Astrocyte of the spinal cord (primary cell): ENCODE results near the gene PTGDS.

Experiments used
- DNase-seq: peaks from one replicate; pipeline ENCODE4 v3.0.0; 2011; ENCODE audit warnings: low read depth, low spot score
- H3K4me3 ChIP-seq: 2 replicates; pipeline ENCODE4 v1.5.1; 2011; ENCODE audit warnings: low read depth, mild to moderate bottlenecking, low read length, moderate library complexity
- in situ Hi-C: cut with HindIII; loops from 2 replicates; pipeline ENCODE4 v1.10.0; 2017; ENCODE audit warnings: low sequenced_read_pairs
- TF ChIP-seq, protein P1 (sequence below): IDR thresholded peaks from 2 replicates; pipeline ENCODE4 v1.5.1; 2012; ENCODE audit warnings: low read depth, mild to moderate bottlenecking, low read length, inconsistent platforms

The PTGDS gene

DNA sequence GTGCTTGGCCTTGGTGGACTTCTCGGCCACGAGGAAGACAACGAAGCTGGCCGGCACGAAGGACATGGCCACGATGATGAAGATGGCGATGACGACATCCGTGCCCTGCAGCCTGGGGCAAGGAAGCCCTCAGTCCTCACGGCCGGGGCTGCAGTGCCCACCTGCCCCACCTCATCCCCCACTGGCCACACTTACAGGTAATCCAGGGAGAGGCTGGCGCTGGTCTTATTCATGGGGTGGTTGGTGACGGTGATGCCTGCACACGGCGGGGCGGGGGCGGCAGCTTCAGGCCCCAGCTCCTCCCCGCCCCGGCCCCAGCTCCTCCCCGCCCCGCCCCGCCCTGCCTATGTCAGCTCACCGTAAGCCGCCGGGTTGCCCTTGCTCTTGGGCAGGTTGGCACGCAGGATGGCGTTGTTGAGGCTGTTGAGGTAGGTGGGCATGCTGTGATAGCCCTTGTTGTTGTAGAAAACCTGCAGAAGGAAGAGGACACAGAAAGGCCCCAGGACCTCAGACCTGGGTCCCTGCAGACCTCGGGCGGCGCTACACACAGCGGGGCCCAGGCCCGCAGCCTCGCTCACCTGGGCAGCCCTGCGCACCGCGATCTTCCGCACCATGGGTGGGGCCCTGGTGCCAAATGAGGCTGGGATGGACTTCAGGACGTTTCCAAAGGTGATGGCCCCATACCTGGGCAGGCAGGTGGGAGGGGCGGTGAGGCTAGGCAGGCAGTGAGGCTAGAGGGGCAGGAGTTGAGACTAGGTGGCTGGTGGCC, 34.8 kb downstream of the PTGDS start:
- TF ChIP-seq, protein P1, sequence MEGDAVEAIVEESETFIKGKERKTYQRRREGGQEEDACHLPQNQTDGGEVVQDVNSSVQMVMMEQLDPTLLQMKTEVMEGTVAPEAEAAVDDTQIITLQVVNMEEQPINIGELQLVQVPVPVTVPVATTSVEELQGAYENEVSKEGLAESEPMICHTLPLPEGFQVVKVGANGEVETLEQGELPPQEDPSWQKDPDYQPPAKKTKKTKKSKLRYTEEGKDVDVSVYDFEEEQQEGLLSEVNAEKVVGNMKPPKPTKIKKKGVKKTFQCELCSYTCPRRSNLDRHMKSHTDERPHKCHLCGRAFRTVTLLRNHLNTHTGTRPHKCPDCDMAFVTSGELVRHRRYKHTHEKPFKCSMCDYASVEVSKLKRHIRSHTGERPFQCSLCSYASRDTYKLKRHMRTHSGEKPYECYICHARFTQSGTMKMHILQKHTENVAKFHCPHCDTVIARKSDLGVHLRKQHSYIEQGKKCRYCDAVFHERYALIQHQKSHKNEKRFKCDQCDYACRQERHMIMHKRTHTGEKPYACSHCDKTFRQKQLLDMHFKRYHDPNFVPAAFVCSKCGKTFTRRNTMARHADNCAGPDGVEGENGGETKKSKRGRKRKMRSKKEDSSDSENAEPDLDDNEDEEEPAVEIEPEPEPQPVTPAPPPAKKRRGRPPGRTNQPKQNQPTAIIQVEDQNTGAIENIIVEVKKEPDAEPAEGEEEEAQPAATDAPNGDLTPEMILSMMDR, result no peak
- H3K4me3 ChIP-seq, result no peak overlapping the region
- in situ Hi-C loops, result no loop called here
- no peak for DNase-seq

DNA sequence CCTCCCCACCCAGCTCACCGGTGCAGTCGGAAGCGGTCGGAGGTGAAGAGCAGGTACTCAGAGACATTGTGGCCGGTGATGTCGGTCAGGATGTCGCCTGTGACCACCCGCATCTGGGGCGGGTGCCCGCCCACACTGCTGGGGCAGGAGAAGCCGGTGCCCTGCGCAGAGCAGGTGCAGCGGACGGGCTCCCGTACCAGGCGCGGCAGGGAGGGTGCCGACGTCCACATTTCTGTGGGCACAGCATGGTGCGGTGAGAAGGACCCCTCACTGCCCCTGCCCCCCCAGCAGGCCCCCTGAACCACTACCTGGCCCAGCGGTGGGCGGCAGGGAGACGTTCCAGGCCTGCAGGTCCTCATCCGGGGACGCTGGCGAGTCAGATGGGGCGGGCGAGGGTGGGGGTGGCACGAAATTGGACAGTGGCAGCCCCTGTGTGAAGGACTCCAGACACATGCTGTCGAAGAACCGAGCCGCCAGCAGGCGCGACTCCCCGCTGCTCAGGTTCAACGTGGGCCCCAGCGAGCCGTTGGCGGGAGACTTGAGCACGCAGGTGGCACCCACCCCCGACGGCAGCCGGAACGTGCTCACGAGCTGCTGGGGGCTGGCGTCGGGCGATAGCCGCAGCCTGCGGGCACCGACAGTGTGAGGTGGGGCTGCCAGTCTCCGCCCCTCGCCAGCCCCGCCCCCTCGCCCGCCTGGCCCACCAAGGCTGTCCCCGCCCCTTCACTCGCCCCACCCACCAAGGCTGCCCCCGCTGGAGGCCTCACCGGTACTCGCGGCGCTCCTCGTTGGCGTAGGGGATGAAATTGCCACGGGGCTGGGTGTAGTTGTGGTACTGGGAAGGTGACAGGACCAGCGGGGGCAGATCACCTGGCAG, 35.6 kb downstream of the PTGDS start:
- in situ Hi-C loops, result no loop called here
- TF ChIP-seq, protein P1, result no peak
- DNase-seq, result no peak
- no peak overlapping the region for H3K4me3 ChIP-seq

DNA sequence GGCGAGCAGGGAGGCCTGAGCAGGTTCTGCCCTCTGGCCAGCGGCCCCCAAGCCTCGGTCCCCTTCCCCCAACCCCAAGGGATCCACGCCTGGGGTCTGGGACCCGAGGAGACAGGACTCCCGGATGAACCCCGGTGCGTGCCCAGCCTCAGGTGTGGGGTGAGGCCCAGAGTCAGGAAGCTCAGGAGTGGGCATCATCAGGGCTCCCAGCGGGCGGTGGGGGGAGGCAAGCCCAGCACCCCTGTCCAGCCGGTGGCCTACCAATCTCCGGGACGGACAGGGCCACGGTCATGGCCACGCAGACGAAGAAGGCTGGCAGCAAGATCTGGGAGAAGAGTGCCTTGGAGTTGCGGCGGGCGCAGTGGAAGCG, 36.3 kb downstream of the PTGDS start:
- DNase-seq, result no peak
- no peak overlapping the region for H3K4me3 ChIP-seq
- in situ Hi-C loops, result no loop called here
- TF ChIP-seq, protein P1, result no peak

DNA sequence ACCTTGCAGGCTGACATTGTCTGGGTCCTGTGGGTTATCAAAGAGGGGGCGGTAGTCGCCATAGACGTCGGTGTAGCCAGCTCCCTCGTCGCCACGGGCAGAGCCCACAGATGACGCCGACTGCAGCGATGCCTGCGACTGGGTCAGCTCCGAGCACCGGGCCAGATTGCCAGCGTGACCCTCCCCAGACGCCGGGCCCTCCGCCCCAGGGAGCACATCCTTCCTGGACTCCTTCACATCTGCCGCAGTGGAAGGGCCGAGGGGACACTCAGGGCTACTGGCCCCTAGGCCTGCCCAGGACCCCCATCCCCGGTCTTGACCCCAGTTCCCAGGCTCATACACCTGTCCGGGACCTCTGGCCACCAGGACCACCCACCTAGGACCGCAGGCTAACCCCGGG, 36.9 kb downstream of the PTGDS start:
- DNase-seq, result no peak
- no peak overlapping the region for H3K4me3 ChIP-seq
- in situ Hi-C loops, result no loop called here
- TF ChIP-seq, protein P1, result no peak

DNA sequence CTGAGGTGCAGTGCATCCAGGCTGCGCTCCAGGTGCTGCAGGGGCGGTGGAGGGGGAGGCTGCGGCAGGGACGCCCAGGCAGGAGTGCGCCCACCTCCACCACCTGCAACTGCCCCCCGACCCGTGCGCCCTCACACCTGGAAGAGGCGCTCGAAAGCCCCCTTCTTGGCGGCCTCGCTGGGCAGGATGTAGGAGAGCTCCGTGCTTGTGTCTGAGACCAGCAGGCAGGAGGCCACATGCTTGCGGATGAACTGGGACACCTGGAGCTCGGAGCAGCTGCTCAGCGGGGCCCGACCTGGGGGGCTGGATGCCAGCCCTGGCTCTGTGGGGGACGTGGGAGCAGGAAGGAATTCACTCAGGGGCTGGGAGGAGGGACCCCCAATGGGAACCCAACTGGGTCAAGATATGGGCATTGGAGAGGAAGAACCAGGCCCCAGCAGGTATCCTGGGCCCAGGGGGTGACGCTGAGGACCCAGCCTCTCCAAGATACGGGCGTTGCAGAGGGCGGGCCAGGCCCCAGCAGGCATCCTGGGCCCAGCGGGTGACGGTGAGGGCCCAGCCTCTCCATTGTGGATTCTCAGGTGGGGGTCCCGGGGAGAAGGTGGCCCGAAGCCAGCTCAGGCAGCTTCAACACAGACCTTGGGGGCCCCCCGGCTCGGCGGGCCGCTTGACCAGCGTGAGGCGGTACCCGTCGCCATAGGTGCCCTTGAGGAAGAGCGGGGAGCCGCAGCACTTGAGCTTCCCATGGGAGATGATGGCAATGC, 37.7 kb downstream of the PTGDS start:
- no peak for DNase-seq
- no peak overlapping the region for H3K4me3 ChIP-seq
- in situ Hi-C loops, result no loop called here
- TF ChIP-seq, protein P1, result no peak

DNA sequence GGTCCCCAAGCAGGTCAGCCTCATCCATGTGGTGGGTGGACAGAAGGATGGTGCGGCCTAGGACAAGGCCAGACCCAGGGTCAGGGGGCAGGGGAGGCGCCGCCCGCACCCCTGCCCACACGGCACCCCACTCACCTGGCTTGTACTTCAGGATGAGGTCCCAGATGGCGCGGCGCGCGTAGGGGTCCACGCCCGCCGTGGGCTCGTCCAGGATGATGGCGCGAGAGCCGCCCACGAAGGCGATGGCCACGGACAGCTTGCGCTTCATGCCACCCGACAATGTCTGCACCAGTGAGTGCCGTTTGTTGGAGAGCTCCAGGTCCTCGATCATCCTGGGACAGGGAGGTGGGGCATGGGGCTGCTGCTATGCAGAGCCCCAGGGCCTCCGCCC, 38.2 kb downstream of the PTGDS start:
- DNase-seq, result no peak
- TF ChIP-seq, protein P1, result no peak
- in situ Hi-C loops, result no loop called here
- H3K4me3 ChIP-seq, result no peak overlapping the region
